MM.1S (cell line): ENCODE data around the gene BANP.

ENCODE experiments used
- DNase-seq: peaks from one replicate; pipeline ENCODE4 v3.0.0-alpha.2; 2015
- H2AFZ ChIP-seq: fragments of 300-600 bp; sonication (generic); 2 replicates; pipeline ENCODE4 v1.6.0; 2016; ENCODE audit warnings: antibody characterized with exemption, low read length
- H3F3A ChIP-seq: fragments of 300-600 bp; sonication (generic); 2 replicates; pipeline ENCODE4 v1.6.1; 2016; ENCODE audit warnings: mild to moderate bottlenecking, antibody characterized with exemption, low read length, moderate library complexity, mixed read lengths; ENCODE audit not compliant: insufficient read depth
- H3K27ac ChIP-seq: fragments of 300-600 bp; sonication (generic); 2 replicates; pipeline ENCODE4 v1.5.1; 2016; ENCODE audit warnings: mild to moderate bottlenecking, low read length
- H3K27me3 ChIP-seq: fragments of 300-600 bp; sonication (generic); replicated peaks from 2 replicates; pipeline ENCODE4 v1.6.0; 2016; ENCODE audit warnings: low read length; ENCODE audit not compliant: insufficient read depth
- H3K36me3 ChIP-seq: fragments of 300-600 bp; sonication (generic); replicated peaks from 2 replicates; pipeline ENCODE4 v1.6.1; 2016; ENCODE audit warnings: mild to moderate bottlenecking, low read length, mixed read lengths; ENCODE audit not compliant: insufficient read depth
- H3K4me1 ChIP-seq: fragments of 300-600 bp; sonication (generic); 2 replicates; pipeline ENCODE4 v1.6.1; 2016; ENCODE audit warnings: low read length, mixed read lengths
- H3K4me2 ChIP-seq: fragments of 300-600 bp; sonication (generic); 2 replicates; pipeline ENCODE4 v1.6.0; 2016; ENCODE audit warnings: low read depth, low read length
- H3K4me3 ChIP-seq: fragments of 300-600 bp; sonication (generic); 2 replicates; pipeline ENCODE4 v1.5.1; 2016; ENCODE audit warnings: low read length, mixed read lengths
- H3K79me2 ChIP-seq: fragments of 300-600 bp; sonication (generic); 2 replicates; pipeline ENCODE4 v1.6.1; 2016; ENCODE audit warnings: mixed run types, low read length, mixed read lengths
- H3K9ac ChIP-seq: fragments of 300-600 bp; sonication (generic); 2 replicates; pipeline ENCODE4 v1.6.1; 2016; ENCODE audit warnings: low read length, mixed read lengths
- H3K9me2 ChIP-seq: fragments of 300-600 bp; sonication (generic); replicated peaks from 2 replicates; pipeline ENCODE4 v1.6.1; 2016; ENCODE audit warnings: mild to moderate bottlenecking, low read length, mixed read lengths; ENCODE audit not compliant: insufficient read depth
- H3K9me3 ChIP-seq: fragments of 300-600 bp; sonication (generic); replicated peaks from 2 replicates; pipeline ENCODE4 v1.6.1; 2016; ENCODE audit warnings: mild to moderate bottlenecking, low read length, mixed read lengths; ENCODE audit not compliant: insufficient read depth
- H4K20me1 ChIP-seq: fragments of 300-600 bp; sonication (generic); 2 replicates; pipeline ENCODE4 v1.6.1; 2016; ENCODE audit warnings: mild to moderate bottlenecking, low read length, moderate library complexity, mixed read lengths; ENCODE audit not compliant: insufficient read depth
- EZH2 ChIP-seq: fragments of 300-600 bp; sonication (generic); optimal IDR thresholded peaks from 2 replicates; pipeline ENCODE3; 2017; ENCODE audit warnings: low read depth, mild to moderate bottlenecking, antibody characterized with exemption, low read length, mixed read lengths
- EZH2phosphoT487 ChIP-seq: fragments of 300-600 bp; sonication (generic); IDR thresholded peaks from 2 replicates; pipeline ENCODE4 v1.6.1; 2018; ENCODE audit warnings: antibody characterized with exemption, low read length
- TF ChIP-seq, protein P1 (sequence below): fragments of 300-600 bp; sonication (generic); IDR thresholded peaks from 2 replicates; pipeline ENCODE4 v1.5.1; 2016; ENCODE audit warnings: antibody characterized with exemption, low read length, mixed read lengths

BANP gene

DNA sequence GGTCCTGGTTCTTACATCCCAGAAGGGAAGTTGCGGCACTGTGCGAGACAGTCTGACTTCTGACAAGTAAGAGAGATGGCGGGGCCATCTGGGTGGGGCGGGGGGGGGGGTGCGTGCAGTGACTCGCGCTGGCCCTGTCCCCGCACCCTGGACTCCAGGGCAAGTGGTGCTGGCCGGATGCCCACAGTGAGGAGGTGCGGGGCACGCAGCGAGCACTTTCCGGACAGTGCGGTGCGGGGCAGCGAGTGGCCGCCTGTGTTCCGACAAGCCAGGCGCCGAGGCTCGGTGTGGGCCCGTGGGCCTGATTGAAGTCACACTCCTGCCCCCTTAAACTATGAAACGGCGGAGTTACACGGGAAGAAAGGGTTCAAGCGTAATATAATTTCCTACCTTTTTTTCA lies 106.4 kb downstream of the BANP start:
- Histone ChIP-seq H3K9me2 (no peaks in the 10 kb centered on the region), H4K20me1 (no peaks in the 10 kb centered on the region), H2AFZ (no peak overlapping the region), H3F3A (no peaks in the 10 kb centered on the region), H3K9me3 (no peaks in the 10 kb centered on the region), H3K27ac (no peak overlapping the region), H3K4me2 (no peak overlapping the region), H3K36me3 (no peaks in the 10 kb centered on the region), H3K4me3 (no peak overlapping the region), H3K9ac (no peak overlapping the region), H3K79me2 (no peaks in the 10 kb centered on the region), H3K4me1 (no peaks in the 10 kb centered on the region), H3K27me3 (no peaks in the 10 kb centered on the region)
- TF ChIP-seq, protein P1, sequence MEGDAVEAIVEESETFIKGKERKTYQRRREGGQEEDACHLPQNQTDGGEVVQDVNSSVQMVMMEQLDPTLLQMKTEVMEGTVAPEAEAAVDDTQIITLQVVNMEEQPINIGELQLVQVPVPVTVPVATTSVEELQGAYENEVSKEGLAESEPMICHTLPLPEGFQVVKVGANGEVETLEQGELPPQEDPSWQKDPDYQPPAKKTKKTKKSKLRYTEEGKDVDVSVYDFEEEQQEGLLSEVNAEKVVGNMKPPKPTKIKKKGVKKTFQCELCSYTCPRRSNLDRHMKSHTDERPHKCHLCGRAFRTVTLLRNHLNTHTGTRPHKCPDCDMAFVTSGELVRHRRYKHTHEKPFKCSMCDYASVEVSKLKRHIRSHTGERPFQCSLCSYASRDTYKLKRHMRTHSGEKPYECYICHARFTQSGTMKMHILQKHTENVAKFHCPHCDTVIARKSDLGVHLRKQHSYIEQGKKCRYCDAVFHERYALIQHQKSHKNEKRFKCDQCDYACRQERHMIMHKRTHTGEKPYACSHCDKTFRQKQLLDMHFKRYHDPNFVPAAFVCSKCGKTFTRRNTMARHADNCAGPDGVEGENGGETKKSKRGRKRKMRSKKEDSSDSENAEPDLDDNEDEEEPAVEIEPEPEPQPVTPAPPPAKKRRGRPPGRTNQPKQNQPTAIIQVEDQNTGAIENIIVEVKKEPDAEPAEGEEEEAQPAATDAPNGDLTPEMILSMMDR = no peak
- TF ChIP-seq EZH2phosphoT487 (no peak), EZH2 (no peak)
- DNase-seq = no peak

DNA sequence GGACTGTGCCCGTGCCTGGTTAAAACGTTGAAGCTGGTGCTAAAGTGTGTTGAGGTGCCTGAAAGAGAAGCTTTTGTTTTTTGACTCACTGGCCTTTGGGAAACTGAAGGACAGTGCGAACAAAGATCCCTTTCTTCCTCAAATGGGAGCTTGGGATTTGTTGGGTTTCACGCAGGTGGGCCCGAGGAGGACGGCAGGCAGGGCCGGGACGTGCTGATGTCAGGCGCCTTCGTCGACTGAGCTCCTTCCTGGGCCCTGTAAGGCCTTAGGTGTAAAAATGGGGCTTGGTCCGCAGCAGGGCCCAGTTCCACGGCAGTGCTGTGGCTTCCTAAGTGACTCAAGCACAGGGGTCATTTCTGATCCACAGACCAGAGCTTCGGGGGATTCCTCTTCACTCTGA lies 106.9 kb downstream of the BANP start:
- no peaks in the 10 kb centered on the region for H4K20me1 ChIP-seq
- no peak overlapping the region for H3K4me2 ChIP-seq
- no peak overlapping the region for H3K4me3 ChIP-seq
- TF ChIP-seq, protein P1 = no peak
- TF ChIP-seq EZH2phosphoT487 (no peak), EZH2 (no peak)
- no peak for DNase-seq
- H3K27ac ChIP-seq = no peak overlapping the region
- no peaks in the 10 kb centered on the region for H3F3A ChIP-seq
- H3K79me2 ChIP-seq = no peaks in the 10 kb centered on the region
- no peak overlapping the region for H2AFZ ChIP-seq
- H3K9ac ChIP-seq = no peak overlapping the region
- H3K36me3 ChIP-seq = no peaks in the 10 kb centered on the region
- no peaks in the 10 kb centered on the region for H3K4me1 ChIP-seq
- no peaks in the 10 kb centered on the region for H3K27me3 ChIP-seq
- no peaks in the 10 kb centered on the region for H3K9me2 ChIP-seq
- H3K9me3 ChIP-seq = no peaks in the 10 kb centered on the region

DNA sequence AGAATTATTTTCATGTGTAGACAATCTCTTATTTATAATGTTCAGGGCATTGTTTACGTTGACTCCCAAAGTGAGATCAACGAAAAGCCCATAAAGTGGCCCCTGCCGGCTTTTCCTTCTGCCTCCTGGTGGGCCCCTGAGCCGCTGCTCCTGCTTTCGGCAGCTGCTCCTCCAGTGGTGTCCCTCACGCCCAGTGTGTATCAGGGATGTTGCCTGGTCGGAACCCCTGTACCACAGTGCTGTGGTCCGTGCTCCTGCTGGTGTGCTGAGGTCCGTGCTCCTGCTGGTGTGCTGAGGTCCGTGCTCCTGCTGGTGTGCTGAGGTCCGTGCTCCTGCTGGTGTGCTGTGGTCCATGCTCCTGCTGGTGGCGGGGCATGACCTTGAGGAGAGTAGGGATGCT lies 107.6 kb downstream of the BANP start:
- H2AFZ ChIP-seq = no peak overlapping the region
- no peak overlapping the region for H3K4me3 ChIP-seq
- no peaks in the 10 kb centered on the region for H3F3A ChIP-seq
- no peaks in the 10 kb centered on the region for H3K27me3 ChIP-seq
- no peaks in the 10 kb centered on the region for H4K20me1 ChIP-seq
- H3K27ac ChIP-seq = no peak overlapping the region
- H3K9ac ChIP-seq = no peak overlapping the region
- no peak for DNase-seq
- no peaks in the 10 kb centered on the region for H3K4me1 ChIP-seq
- H3K36me3 ChIP-seq = no peaks in the 10 kb centered on the region
- no peaks in the 10 kb centered on the region for H3K9me2 ChIP-seq
- TF ChIP-seq, protein P1 = no peak
- TF ChIP-seq EZH2 = no peak
- no peak for TF ChIP-seq EZH2phosphoT487
- no peaks in the 10 kb centered on the region for H3K79me2 ChIP-seq
- no peaks in the 10 kb centered on the region for H3K9me3 ChIP-seq
- H3K4me2 ChIP-seq = no peak overlapping the region
